ENCODE results near the gene STRIT1.
"Not testable (repeated sequence)": the region's sequence is repeated elsewhere in the genome, so short reads cannot be mapped to it uniquely, and the experiment has no call there.

The STRIT1 gene

DNA sequence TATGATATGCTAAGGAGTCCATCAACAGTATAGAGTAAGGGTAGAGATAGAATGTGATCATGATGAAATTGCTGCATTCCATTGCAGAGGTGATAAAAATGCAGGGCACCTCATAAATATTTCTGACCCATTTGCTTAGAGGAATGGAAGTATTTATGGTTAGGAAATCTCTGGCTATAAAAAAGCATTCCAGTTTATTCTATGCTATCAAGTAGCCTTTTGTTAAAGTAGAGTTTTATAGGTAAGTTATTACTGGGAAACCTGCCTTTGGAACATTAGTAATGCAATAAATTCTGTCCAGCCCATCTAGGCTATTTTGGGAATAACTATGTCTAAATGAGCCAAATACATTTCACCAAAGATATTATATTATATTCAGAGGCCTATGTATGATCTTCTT, 19.8 kb upstream of the STRIT1 start:
- DNase-seq (ENCODE audit: low read depth): peak; percentile 12

DNA sequence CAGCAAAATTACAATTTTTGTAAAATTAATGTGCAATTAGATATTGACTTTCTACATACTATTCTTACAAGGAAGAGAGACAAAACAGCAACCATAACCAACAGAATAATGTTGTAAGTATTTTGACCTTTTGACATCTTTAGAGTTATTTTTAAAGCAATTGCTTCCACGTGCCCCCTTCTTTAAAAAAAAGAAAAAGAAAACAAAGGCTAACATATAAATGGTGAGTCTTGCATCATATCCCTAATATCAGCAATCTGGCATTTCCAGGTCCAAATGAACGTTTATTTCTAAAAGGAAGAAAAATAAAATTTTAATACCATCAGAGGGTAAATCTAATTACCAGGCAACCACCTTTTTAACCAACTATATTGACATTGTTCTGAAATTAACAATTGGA, 19.3 kb upstream of the STRIT1 start:
- no peak for DNase-seq (ENCODE audit: low read depth)

DNA sequence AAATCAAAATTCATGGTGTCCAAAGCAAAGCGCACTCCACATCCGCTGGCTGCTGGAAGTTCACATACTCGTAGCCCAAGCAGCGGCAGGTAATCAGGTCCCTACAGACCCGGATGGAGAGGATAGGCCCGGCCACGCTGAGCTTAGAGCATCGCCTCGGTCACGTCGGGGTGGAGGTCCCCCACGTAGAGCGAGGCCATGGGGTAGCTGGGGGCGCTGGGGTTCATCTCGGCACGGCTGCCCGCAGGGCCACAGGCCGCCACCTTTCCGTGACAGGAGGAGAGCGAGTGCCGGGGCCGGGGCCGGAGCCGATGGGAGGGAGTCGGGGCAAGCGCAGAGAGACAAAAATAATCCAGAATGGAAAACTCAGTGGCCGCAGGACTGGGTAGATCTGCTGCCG, 16.1 kb upstream of the STRIT1 start:
- no peak for DNase-seq (ENCODE audit: low read depth)

DNA sequence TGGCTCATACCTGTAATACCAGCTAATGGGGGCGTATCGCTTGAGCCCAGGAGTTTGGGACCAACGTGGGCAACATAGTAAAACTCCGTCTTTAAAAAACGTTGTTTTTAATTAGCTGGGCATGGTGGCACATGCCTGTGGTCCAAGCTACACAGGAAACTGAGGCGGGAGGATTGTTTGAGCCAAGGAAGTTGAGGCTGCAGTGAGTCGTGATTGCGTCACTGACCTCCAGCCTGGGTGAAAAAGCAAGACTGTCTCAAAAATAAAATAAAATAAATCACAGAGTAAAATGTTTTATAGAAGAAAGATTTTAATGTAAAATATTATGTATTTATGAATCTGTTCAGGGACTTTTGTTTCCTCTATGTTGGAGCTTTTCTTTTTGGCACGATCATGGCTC, 15.3 kb upstream of the STRIT1 start:
- peak; percentile 28 for DNase-seq (ENCODE audit: low read depth)

DNA sequence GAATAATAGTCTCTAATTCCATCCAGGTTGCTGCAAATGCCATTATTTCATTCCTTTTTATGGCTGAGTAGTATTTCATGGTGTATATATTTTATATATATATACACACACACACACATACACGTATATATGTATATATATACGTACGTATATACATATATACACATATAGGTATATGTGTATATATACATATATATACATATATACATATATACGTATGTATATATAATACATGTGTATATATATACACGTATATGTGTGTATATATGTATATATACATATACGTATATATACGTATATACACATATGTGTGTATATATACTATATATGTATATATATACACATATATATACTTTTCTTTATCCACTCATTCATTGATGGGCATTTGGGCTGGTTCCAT, 13.7 kb upstream of the STRIT1 start:
- no peak for DNase-seq (ENCODE audit: low read depth)

DNA sequence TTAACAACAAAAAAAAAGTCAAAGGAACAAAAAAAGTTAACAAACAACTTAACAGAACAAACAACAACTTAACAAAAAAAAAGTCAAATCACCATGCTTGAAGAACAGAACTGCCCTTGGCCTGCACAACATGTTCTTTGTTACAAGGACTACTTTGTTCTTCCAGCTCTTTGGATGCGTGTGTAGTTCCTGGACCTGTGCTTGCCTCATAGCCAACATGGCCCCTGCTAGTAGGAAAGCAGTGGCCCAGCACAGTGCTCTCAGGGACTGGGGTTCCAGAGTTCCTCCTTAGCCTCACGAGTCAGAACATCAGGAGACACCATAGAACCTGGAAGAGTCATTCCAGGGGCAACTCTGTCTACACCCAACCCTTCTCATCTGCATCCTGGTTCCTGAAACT, 10.9 kb upstream of the STRIT1 start:
- no peak for DNase-seq (ENCODE audit: low read depth)

DNA sequence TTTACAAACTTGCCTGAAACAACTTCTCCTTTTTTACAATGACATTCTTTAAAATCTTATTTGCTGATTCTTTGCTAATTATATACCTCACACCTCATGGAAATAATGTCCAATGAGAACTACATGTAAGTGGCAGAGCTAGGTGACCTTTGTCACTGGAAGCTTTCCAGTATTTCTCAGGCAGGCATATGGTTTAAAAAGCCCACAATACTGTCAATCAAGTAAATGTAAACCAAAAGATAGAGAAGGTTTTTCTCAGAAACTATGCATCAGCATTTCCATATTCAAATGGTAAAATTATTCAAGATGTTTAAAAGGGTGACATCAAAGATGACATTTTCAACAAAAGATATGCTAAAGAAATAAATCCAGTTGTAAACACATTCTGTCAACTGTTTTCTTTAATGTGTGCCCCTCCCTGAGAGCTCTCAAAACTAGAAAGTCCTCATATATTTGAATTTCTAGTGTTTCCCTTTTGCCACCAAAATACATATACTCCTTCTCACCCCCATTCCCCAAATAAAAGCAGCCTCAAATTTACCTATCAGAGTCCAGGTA, 10.1 kb upstream of the STRIT1 start:
- no peak for DNase-seq (ENCODE audit: low read depth)

DNA sequence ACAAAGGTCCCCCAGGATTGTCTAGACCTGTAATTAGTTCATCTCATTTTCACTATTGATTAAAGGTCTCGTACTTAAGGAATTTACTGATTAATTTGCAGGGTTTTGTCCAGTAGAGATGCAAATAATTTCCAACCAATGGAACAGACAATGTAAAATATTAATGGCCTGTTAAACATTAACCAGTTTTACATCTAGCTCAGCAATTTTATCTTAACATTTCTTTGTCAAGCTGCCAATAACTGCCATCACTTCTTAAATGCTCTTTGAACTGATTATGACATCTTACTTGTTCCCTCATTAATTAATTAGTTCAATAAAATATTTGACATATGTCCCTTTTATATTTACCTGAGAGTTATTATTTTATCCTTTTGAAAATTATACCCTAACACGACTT, 9.4 kb upstream of the STRIT1 start:
- DNase-seq (ENCODE audit: low read depth): no peak

DNA sequence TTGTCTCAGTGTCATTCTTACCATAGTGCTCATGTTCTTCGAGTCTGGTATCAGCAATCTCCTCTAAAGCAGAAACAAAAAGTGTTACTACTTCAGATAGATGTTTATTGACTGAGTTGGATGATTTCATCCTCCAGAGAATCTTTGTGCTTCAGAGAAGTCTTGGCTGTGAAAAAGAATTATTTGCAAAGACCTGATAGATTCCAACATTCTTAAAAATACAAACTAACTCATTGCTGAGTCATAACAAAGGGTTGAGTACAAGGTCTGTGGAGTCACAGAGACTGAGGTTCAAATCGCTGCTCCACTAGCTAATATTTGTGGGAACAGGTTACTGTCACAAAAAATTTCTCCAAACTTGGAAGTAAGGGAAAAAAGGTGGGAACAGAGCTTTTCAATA, 9.0 kb upstream of the STRIT1 start:
- DNase-seq (ENCODE audit: low read depth): peak; percentile 63

DNA sequence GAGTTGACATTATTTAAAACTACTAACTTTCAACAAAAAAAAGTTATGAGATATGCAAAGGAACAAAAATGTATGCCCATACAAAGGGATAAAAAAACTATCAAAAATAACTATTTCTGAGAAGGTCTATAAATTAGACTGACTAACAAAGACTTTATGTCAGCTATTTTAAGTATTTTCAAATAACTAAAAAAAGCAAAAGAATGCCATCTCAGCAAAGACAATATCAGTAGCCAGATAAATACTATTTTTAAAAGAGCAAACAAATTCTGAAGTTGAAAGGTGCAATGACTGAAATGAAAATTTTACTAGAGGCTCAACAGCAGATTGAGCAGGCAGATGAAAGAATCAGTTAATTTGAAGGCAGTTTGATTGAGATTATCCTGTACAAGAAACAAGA, 3.6 kb upstream of the STRIT1 start:
- no peak for DNase-seq (ENCODE audit: low read depth)

DNA sequence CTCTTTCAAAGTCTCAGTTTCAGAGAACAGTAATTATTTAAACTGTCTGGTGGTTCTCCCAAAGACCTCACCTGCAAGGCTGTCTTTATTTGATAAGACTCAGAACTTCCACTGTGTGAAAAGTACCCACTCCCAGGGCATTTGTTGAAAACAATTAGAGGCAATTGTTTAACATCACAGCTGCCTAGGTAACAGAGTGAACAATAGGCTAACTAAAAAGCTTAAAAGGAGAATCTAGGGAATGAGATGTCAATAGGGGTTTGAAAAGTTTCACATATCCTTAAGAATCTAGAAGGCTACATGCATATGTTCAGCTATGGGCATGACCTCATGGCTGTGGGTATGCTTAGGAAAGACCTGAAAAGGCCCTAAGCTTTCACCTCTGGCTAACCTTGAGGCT, 2.9 kb upstream of the STRIT1 start:
- DNase-seq (ENCODE audit: low read depth): no peak

DNA sequence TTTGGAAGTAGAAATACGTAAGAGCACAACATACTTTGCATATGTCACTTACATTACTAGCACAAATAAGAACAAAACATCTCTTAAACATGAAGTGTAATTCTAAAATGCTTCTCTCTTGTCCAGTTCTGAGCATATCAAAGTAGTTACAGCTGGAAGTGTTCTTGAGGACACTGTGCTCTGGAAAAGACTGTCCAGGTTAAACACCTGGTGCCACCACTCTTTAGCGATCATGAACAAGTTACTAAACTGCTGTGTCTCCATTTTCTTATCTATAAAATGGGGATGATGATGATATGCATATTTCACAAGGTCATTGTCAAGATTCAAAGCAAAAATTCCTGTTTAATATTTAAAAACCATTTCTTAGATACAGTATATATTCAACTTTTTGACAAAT, 790 bp downstream of the STRIT1 start:
- DNase-seq (ENCODE audit: low read depth): no peak

DNA sequence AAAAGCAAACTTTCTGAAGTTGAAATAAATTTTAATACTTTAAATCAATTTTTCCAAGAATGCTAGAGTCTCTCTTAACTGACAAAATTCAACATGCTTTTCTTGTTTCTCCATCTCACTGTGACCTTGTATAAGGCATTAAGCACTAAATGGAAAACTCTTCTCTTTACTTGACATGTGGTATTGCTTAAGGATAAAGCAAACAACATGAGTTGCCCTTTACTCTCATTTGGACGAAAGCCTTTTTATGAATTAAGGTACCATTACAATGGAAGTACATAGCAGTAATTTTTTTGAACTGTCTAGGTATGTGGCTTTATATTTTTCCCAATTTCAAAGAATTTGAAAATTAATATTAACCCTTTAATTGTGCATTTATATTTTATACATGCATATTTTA, 1.4 kb downstream of the STRIT1 start:
- DNase-seq (ENCODE audit: low read depth): peak; percentile 5

DNA sequence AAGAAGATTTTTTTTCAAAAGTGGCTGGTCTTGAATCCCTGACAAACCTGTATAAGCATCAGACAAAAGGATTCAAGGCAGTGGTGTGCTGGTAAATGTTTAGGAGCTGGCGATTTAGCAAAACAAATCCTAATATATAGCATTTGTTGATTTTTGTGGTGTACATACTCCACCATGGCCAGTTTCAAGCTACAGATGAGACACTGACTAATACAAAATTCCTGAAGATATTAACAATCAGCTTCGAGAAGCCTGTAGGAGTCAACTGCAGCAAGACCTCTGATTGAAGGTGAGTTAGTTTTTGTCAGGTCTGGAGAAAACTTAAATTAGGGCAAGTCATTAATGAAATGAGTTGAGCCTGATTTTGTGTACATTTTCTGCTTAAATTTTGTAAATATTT, 6.7 kb downstream of the STRIT1 start:
- DNase-seq (ENCODE audit: low read depth): peak; percentile 5

DNA sequence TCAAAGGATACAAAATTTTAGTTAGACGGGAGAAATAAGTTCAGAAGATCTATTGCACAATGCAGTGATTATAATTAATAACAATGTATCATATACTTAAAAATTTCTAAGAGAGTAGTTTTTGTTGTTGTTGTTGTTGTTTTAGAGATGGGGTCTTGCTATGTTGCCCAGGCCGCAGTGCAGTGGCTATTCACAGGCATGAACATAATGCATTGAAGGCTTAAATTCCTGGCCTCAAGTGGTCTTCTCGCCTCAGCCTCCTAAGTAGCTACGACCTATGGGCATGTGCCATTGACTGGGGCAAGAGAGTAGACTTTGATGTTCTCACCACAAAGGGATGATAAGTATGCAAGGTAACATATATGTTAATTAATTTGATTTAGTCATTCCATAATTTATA, 7.5 kb downstream of the STRIT1 start:
- DNase-seq (ENCODE audit: low read depth): no peak

DNA sequence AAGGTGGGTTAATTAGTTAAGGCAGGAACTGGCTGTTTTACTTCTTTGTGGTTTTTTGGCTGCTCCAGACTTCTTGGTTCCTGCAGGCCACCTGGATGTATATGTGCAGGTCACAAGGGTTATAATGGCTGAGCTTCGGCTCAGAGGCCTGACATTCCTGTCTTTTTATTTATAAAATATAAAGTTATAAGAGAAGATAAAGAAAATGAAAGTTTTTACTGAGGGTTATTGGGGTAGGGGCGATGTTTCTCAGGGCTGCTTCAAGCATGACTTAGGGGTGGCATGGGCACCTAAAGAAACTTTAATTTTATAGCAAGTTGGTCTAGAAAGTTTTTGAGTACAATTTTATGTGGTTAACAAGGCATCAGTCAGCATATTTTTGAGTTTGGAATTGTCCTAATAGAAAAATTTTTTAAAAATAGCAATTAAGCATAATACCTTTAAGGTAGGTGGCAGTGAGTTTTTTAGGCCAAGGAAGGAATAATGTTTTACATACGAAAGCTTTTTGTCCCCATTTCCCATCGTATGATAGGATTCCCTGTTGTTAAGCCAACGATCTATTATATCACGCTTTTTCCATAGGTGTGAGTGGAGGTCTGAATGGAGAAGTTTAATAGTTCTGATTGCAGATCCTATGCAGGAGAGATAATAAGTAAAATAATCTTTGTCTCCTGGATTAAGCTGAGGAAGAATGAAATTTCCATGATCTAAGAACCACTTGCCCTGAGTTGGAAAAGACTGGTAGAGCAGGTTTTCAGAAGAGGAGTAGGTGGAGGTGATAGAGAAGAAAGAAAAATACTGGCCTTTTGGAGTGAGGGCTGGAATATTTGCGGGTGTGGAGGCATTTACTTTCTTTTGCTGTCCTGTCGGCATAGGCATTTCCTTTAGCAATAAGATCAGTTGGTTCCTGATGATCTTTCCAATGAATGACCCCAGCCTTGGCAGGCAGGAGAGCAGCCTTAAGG, 10.1 kb downstream of the STRIT1 start:
- no peak for DNase-seq (ENCODE audit: low read depth)

DNA sequence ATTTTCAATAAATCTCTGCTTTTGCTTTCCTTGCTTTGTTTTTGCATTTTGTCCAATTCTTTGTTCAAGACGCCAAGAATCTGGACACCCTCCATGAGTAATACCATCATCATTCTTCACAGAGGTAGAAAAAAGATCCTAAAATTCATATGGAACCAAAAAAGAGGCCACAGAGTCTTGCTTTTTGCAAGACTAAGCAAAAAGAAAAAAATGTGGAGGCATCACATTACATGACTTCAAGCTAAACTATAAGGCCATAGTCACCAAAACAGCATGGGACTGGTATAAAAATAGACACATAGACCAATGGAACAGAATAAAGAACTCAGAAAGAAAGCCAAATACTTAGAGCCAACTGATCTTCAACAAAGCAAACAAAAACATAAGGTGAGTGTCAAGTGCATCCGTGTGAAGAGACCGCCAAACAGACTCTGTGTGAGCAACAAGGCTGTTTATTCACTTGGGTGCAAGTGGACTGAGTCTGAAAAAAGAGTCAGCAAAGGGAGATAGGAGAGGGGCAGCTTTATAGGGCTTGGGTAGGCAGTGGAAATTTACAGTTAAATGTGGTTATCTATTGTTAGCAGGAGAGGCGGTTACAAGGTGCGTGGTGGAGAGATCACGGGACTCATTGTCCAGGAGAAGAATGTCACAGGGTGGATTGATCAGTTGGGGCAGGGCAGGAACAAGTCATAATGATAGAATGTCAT, 10.9 kb downstream of the STRIT1 start:
- no peak for DNase-seq (ENCODE audit: low read depth)

DNA sequence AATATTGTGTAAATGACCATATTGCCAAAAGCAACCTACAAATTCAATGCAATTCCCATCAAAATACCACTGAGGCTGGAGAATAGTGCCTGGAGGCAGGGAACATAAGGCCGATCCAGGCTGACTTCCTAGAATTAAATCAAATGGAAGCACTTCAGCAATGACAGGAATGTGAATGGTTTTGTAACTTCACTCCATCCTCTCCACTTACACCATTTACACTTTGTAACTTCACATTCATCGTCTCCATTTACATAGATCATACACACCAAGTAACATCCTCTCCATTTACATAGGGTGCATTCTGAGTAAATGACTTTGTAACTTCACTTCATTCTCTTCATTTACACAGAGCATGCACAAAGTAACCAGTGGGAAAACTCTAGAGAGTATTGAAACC, 11.6 kb downstream of the STRIT1 start:
- DNase-seq (ENCODE audit: low read depth): peak; percentile 22

DNA sequence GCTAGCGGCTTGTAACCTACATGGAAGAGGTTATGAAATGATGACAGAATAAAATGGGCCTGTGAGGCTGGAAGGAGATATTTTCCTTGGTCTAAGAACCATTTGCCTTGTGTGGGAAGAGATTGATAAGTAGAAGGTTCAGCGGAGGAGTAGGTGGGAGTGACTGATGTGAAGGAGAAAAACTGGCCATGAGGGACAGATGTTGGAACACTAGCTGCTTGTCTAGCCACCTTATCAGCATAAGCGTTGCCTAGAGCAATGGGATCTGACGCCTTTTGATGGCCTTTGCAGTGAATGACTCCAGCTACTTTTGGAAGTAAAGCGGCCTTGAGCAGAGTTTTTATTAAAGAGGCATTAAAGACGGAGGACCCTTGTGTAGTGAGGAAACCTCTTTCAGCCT, 17.4 kb downstream of the STRIT1 start:
- DNase-seq (ENCODE audit: low read depth): not testable (repeated sequence)

DNA sequence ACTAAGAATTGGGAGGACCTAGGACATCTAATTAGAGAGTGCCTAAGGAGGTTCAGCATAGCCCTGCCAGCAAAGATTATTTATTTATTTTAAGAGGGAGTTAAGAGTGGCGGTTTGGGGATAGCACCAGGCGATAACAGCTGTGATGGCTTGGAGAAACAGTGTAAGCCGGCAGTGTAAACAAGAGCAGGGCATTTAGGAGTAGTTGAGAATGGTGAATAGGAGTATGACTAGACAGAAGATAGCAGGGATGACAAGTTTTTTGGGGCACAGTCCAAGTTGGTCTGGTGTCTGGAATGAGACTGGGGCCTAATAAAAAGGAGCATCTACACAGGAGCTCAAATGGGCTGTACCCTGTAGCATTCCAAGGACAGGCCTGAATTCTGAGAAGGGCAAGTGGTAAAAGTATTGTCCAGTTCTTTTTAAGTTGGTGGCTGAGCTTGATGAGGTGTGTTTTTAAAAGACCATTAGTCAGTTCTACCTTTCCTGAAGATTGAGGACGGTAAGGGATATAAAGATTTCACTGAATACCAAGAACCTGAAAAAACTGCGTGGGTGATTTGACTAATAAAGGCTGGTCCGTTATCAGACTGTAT, 18.2 kb downstream of the STRIT1 start:
- DNase-seq (ENCODE audit: low read depth): not testable (repeated sequence)

DNA sequence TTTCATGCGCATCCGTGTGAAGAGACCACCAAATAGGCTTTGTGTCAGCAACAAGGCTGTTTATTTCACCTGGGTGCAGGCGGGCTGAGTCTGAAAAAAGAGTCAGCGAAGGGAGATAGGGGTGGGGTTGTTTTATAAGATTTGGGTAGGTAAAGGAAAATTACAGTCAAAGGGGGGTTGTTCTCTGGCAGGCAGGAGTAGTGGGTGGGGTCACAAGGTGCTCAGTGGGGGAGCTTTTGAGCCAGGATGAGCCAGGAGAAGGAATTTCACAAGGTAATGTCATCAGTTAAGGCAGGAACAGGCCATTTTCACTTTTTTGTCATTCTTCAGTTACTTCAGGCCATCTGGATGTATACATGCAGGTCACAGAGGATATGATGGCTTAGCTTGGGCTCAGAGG, 19.0 kb downstream of the STRIT1 start:
- DNase-seq (ENCODE audit: low read depth): not testable (repeated sequence)

DNA sequence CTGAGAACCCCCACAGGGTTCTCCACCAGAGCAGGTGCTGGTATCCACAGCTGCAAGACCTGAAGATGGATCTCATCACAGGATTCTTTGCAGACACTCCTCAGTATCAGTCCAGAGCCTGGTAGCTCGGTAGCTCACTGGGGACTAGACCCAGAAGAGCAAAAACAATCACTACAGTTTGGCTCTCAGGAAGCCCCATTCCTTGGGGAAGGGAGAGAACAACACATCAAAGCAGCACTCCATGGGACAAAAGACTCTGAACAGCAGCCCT, 22.2 kb downstream of the STRIT1 start:
- DNase-seq (ENCODE audit: low read depth): no peak

Data from amniotic epithelial cell (primary cell).